NCI-H82 treated with DMSO at 0.1 percent for 48 hours (cell line): ENCODE measurements around the gene PRKCH.

Experiments used
- DNase-seq: peaks from one replicate; lab custom pipeline; 2025; ENCODE audit not compliant: unreplicated experiment; lab: John Stamatoyannopoulos, UW

Gene PRKCH

DNA sequence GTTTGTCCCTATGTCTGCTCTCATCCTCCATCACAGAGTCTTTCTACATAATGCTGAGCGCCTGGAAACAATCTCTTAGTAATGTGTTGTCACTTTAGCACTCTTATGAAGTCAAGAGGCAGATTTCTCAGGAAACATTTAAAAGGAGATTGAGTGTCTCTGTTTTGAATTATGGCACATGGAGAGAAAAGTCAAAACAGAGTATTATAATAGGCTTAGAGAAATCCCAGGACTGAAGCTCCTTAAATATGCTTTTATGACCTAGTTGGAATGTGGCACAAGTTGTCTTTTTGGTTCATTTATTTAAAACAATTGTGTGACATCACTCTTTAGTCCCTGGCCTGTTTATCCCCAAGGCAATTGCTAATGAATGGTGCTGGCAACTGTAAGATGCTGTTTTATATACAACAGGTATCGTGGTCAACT, 256.1 kb downstream of the PRKCH start:
- no peak for DNase-seq

DNA sequence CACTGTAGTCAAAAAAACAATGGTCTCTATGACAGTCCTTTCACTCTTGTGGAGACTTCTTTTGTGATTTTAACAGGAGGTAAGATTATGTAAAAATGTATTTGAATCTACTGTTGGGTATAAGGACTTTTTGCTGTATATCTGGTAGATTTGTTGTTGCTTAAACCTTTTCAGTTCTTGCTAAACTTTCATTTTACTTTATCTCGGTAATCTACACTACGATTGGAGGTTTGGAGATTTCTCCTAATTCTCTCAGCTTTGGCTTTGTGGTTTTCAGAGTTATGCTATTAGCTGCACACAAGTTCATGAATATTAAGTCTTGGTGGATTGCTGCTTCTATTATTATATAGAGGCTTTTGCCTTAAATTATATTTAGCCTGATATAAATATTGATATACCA, 257.4 kb downstream of the PRKCH start:
- DNase-seq = no peak

DNA sequence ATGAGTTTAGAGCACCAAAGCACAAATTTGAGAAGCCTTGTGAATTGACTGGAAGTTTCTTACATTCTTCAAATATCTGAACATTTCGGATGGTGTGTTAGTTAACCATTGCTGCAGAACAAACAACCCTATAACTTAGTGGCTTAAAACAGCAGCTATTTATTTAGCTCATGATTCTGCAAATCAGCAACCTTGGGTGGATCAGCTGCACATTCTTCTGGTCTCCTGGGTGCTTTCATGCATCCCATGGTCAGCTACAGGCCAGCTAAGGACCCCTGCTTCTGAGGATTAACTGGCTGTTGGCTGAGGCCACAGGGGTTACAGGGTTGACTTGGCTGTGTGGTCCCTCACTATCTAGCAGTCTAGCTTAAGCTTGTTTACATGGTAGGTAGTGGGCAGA, 260.0 kb downstream of the PRKCH start:
- DNase-seq = no peak

DNA sequence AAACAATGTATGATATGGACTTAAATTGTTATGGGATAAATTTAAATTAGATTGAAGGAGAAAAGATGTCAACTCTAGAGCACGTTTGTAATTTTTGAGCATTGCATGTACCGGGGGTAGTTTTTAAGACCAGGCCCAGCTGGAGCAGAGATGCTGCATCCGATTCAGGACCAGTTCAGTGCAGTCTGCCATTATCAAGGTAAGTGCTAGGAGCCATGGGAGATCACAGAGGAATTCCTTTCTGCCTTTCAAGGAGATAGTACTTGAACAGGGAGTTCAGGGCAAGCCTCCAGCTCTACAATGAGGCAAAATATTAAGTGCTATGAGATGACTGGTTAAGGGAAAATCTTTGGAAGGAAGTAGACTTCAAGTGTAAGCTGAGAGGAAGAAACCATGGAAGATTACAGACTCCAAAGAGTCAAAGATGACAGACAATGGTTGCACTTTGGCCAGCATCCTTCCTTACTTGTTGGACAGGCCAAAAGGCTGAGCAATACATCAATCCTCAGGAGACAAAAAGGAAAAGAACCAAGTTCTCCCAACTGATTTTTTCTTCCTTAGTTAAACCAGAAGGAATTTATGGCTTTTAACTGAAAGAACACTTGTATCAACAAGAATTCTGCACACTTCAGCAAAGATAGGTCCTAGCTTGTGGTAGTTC, 260.7 kb downstream of the PRKCH start:
- DNase-seq = no peak

DNA sequence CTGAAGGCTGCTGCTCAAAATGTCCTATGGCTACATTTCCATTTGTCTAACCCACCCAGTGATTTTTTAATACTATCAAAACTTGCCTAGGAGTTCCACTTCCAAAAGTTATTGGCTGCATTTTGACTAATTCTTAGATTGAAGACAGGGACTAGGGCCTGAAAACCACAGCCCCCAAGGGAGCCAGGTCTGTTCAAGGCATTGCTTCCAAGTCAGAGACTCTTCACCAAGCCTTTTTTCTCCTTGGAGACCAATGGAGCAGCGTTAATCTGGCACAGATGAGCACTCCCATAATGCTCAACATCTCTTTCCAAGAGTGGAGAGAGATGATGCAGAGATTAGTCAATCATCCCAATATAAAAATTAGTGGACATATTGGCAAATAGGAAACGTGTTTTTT, 261.4 kb downstream of the PRKCH start:
- no peak for DNase-seq

DNA sequence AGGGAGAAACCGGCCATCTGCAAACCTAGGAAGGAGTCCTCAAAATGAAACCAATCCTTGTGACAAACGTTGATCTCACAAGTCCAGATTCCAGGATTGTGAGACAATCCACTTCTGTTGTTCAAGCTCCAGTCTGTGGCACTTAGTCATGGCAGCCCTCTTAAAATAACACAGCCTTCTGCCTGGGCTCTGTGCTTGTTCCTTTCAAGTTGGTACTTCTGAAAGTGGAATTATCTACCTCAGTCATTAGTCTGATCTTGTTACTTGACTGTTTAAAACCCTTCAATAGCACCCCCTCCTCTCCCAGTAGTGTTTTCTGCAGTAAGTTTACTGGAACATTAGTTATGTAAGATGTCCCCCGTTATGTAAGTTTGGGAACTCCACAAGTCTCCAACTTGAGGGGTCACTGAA, 263.0 kb downstream of the PRKCH start:
- DNase-seq = no peak

DNA sequence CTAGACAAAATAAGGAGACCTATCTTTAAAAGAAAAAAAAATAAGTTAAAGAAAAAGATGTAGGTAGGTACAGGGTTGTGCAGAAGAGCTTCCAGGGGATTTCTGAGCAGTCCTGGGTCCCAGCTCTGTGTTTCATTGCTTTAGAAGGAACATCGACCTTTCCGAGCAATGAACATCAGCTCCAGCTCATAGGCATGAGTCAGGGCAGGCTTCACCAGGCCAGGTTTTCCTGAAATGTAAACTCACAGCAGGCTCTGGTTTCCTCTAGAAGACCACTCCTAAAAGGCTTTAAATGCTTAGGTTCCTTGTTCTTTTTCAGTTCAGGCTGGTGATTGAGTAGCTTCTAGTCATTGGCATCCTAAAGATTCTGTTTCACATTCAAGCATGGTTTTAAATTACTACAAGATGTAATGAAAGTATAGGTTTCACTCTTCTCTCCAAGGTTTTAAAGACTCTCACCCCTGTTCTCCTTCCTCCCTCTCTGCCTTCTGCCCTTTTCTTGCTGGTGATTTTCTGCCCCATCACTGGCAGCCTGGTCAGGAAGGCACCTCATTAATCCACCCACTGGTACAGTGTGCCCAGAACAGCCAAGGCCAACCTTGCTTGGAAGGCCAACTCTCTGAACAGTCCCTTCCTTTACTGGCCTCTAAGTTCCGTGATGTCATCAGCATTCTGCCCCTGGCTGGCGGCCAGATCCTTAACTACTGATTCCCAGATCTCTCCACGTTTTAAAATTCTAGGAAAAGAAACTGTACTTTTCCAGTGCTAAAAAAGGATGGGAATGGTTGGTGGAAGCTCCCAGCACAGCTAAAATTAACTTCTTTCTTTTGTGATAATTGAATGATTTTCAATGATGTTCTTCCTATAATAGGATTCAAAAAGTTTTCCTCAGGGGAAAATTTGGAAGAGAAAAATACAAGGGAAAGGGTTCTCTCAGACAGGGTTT, 264.5 kb downstream of the PRKCH start:
- no peak for DNase-seq

DNA sequence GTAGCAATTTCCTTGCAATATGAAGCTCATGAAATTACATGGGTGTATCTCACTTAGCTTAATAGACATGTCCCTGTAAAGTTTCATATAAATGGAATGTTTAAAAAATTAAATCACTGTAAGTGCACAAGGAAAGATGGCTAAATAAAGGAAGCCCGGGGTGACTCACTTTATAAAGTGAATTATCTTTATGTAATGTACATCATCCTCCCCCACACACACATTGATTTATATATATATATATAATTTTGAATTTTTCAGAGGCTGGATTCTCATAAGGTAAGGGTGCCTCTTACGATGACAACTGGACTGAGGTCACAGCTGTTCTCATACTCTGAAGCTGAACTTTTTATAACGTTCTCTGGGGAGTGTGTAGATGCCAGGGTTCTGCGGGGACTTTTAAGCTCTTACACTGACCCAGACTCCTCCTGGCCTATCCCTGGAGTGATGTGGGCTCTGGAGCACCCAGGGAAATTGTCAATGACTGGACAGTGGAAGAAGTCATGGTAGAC, 265.2 kb downstream of the PRKCH start:
- no peak for DNase-seq

DNA sequence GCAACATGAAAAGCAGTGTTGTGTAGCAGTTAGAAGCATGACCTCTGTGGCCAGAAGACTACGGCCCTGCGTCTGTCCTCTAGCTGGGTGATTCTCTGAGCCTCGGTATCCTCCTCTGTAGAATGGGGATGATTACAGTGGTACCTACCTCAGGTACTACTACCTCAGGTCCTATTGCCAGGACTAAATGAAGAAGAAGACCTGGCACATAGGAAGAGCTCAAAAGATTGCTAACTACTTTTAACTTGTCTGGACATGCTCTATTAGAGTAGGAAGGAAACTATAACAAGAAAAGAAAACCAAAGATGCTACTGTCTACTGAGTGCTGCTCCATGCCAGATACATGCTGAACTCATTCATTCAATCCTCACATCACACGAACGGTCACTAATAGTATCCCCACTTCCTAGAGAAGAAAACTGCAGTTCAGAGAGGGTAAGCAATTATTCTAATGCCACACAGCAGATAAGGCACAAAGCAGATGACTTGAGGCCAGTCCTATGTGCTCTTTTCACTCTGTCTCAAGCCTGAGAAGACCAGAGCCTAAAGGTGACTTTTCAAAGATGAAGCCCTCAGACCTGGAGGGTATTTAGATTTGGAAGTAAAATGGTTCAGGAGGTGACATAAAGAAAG, 265.8 kb downstream of the PRKCH start:
- DNase-seq = no peak

DNA sequence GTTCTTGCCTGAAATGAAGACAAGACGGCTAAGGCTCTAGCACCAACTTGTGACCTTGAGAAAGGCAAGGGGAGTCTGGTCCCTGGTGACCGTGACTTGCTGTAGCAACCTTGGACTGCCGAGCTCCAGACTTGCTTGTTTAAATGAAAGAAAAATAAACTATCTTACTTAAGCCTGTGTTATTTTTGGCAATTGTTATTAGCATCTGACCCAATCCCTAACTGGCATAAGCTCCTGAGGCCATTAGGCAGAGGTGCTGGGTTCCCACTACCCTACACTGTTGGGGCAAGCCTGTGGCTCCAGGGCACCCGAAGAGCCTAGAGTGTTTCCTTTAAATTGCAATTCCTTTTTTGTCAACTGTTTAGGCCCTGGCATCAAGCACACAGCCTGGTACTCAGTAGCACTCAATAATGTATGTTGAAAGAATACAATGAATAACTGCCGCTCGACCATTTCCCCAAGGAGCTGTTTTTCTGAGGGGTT, 267.1 kb downstream of the PRKCH start:
- no peak for DNase-seq

DNA sequence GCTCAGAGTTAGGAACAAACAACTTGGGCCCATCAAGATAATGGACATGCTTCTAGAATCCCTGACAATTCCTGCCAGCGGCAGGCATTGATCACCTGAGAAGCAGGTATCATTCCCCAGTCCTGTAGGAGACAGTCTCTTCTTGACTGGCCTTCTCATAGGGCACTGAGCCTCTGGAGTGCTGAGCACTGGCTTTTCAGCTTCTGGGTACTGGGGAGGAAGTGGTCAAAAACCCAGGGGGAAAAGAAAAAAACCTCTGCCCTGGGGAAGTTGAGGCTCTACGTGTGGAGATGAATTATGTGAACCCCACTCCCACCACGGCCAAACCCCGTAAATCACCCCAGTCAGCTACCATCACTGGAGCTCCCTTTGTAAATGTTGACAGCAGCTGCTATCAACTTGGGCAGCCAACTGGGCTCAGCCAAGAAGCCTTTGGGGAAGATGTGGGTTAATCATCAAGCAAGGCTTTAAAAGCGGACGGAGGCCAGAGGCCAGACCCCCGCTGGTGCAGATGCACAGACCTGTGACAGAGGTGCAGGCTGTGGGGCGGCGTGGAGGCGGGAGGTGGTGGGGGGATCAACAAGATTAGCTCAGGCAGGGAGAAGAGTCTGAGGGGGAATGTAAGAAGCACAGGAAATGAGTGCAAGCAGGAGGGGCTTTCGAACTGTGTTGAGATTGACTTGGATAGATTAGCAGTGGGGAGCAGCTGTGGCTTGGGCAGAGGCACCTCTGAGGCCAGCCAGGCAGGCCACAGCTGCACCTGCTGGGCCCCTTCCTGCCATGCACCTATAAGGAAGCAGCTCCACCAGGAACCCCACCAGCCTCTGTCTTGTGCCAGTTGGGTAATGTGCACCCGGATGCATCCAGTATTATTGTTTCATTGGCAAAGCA, 268.6 kb downstream of the PRKCH start:
- peak; percentile 21 for DNase-seq

DNA sequence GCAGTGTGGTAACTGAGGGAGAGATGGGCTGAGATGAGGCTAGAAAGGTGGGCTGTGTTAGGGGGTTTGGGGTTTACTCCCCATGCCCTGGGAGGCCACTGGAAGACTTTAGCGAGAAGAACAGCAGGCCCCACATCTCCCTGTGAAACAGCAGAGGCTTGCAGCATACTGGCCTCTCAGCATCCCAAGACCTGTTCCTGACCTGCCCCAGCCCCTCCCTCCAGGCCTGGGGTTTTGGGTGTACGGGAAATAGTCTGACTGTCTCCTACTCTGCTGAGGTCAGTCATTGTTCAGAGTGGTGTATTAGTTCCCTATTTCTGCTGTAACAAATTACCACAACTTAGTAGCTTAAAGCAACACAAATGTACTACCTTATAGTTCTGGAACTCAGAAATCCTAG, 270.5 kb downstream of the PRKCH start:
- DNase-seq = no peak

DNA sequence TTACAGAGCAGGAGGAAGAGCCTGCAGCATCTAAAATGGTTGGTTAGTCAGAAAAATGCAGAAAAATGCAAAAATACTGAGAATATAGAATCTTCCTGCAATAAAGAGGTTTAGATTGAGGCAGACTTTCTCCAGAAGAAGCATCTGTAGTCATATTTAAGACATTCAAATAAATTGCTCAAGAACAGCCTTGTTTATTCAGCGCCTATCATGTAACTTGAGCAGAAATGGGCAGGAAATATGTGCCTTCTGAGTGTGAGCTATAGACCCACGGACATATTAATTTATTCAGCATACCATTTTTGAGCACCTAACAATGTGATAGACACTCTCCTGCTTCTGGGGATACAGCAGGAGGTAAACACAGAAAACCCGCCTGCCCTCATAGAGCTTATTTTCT, 272.0 kb downstream of the PRKCH start:
- DNase-seq = no peak

DNA sequence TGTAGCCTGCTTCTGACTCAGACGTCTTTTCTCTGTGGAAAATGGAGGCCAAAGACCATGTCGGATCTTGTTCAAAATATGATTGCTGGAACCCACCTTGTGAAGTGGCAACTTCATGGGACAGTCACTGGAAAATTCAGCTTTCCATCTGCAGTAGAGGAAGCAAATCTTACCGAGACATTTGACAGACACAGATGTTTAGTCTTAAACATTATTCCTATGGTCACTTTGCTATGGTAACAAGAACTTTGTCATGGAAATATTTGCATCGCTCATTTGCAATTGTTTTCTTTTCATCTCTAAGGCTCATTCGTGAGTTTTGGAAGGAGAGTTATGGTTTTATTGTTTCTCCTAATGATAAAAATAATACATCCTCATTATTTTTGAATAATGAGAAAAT, 275.6 kb downstream of the PRKCH start:
- DNase-seq = no peak

DNA sequence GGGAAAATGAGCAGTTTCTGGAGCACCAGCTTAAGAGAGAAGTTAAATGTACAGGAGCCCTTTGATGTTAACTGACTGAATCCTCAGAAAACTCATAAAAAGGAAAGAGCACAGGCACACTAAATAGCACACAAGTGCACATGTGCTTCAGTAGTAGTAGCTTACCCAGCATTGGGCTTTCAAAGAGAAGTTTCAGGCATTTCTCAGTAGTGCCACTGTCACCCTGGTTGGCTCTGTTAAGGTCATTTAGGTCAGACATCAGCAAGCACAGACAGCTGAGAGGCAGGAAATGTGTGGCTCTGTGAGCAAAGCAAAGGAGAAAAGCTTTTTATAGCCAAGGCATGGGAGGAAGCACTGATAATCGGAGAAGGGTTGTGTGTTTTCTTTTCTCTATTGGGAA, 277.6 kb downstream of the PRKCH start:
- DNase-seq = no peak

DNA sequence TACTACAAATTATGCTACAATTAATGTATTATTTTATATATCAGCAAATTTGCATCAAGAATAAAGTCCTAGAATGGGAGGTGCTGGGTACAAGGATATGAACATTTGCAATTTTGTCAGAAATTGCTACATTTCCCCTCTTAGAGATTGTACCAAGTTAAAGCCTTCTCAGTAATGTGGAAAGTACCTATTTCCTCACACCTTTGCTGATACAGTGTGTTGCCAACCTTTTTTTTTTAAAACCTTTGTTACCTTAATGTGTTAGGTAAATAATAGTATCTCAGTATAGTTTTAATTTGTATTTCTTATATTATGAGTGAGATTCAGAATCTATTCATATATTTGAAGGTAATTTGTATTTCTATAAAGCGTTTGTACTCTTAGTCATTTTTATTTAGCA, 278.6 kb downstream of the PRKCH start:
- no peak for DNase-seq
